ENCODE results near the gene ZNF331.
"Not testable (repeated sequence)": the region's sequence is repeated elsewhere in the genome, so short reads cannot be mapped to it uniquely, and the experiment has no call there.

ZNF331 gene

DNA sequence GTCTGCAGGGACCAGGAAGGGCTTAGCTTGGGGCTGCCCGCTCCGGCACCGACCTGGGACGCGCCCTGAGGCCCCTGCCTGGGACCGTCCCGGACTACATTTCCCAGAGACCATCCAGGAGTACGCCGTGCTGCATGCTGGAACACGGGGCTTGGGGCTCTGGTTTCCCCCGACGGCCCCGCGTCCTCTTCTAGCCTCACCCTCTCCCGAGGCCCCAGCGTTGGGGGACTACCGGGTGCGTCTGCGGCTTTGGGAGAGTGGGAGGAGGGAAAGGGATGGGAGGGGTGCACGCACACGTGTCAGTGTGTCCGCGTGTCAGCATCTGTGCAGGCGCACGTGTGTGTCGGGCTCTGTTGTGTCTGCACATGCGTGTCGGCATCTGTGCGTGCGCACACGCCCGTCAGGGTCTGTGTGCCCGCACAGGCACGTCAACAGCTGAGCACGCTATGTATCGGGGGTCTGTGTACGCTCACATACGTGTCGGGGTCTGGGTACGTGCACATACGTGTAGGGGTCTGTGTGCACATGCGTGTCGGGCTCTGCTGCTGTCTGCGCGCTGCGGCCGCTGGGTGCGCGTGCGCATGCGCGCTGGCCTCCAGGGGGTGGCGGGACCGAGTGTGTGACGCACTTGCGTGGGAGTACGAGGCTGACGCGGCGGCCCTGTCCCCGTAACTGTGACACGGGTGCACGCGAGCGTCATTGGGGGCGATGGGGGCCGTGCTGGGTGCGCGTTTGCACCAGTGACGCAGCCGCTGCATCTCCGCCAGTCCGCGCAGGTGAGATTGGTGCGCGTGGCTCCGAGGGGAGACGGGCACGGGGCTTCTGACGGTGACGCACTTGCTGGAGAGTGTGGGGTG is at the start of gene ZNF331:
Gene ZNF331, plus strand, starts transcription at position 625 of the 857 bp plus-strand sequence. CDS start 31,232 bp downstream, outside the sequence.
- DNase-seq = peak; percentile 26

DNA sequence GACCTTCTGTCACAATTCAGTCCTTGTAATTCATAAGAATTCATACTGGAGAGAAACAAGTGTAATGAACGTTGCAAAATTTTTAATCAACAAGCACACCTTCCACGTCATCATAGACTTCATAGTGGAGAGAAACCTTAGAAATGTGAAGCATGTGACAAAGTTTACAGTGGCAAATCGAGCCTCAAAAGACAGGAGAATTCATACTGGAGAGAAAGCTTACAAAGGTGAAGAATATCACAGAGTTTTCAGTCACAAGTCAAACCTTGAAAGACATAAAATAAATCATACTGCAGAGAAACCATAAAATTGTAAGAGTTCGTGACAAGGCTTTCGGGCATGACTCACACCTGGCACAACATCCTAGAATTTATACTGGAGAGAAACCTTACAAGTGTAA is 45.8 kb upstream of the ZNF331 start:
- no peak for DNase-seq

DNA sequence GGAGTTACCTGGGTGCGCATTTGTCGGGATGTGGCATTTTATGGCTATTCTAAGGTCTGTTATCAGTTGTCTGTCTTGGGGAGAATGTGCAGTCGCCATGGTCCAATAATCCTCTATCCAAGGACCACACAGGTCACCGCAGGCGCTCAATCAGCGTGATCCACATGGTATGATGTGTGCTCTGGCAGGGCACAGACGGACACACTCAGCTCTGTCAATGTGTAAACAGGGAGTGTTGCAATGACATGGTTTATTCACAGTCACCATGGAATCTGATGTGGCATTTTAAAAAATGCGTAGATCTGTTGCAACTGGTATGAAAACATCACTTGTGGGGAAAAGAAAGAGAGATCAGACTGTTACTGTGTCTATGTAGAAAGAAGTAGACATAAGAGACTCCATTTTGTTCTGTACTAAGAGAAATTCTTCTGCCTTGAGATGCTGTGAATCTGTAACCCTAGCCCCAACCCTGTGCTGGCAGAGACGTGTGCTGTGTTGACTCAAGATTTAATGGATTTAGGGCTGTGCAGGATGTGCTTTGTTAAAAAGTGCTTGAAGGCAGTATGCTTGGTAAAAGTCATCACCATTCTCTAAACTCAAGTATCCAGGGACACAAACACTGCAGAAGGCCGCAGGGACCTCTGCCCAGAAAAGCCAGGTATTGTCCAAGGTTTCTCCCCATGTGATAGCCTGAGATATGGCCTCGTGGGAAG is 40.5 kb upstream of the ZNF331 start:
- not testable (repeated sequence) for DNase-seq

DNA sequence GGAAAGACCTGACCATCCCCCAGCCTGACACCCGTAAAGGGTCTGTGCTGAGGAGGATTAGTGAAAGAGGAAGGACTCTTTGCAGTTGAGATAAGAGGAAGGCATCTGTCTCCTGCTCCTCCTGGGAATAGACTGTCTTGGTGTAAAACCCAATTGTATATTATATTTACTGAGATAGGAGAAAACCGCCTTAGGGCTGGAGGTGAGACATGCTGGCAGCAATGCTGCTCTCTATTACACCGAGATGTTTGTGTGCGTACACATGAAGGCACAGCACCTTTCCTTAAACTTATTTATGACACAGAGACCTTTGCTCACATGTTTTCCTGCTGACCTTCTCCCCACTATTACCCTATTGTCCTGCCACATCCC is 39.9 kb upstream of the ZNF331 start:
- not testable (repeated sequence) for DNase-seq

DNA sequence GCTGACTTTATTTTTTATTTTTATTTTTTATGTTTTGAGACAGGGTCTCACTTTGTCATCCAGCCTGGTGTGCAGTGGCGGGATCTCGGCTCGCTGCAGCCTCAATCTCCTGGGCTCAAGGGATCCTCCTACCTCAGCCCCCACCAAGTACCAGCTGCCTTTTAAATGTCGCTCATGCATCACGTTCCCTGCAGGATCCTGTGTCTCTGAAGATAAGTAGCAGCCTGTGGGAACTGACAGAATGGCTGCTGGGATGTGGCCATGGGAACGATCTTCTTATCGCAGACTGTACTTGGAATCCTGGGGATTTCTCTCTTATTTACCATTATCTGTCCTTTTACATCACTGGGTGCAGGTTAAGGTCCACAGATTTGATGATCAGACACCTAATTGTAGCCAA is 34.8 kb upstream of the ZNF331 start:
- DNase-seq = not testable (repeated sequence)

DNA sequence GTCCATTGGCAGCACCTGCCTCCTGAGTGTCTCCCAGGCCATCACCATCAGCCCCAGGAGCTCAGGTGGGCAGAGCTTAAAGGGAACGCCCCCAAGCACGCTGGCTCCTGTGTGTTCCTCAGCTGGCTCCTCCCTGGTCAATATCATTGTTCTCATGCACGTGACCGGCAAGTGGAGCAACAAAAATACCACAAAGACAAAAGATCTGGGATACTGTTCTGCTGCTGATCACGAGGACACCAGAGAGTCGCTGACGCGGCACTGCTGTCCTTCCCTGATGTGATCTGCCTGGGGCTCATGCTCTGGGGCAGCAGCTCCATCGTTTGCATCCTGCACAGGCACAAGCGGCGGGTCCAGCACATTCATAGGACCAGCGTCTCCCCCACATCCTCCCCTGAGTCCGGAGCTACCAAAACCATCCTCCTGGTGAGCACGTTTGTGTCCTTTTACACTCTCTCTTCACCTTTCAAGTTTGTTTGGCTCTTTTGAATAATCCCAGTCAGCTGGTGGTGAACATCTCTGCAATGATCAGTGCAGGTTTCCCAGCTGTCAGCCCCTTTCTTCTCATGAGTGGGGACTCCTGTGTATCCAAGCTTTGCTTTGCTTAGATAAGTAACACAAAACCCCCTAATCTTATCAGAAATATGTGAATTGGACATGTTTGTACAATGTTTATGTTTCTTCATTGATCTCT is 34.1 kb upstream of the ZNF331 start:
- peak; percentile 22 for DNase-seq

DNA sequence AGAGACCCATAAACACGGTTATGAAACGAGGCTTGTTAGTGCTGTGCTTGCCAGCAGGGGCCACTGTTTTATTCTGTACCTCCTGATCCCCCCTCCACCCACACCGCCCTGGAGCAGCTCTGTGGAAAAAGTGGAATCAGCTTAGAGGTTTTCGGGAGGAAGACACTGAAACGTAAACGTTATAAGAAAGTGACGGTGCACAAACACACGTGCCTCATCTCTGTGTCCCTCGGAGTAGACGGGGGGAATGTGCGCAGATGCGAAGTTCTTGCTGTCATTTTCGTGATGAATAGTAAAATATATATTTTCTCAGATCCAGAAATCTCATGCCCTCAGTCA is 33.6 kb upstream of the ZNF331 start:
- DNase-seq = peak; percentile 20

DNA sequence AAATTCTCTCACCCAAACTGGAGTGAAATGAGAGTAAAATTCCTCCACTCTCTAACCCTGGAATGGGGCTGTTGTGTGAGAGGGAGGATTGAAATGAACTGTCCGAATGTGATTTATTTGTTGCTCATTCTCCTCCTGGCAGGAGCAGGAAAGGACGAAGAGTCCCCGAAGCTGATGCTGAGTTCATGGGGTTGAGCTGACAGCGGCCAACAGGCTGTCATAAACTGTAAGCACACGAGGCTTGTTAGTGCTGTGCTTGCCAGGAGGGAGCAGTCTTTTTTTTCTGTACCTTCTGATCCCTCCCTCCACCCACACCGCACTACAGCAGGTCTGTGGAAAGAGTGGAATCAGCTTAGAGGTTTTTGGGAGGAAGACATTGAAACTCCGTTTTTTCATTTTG is 33.1 kb upstream of the ZNF331 start:
- DNase-seq = no peak

DNA sequence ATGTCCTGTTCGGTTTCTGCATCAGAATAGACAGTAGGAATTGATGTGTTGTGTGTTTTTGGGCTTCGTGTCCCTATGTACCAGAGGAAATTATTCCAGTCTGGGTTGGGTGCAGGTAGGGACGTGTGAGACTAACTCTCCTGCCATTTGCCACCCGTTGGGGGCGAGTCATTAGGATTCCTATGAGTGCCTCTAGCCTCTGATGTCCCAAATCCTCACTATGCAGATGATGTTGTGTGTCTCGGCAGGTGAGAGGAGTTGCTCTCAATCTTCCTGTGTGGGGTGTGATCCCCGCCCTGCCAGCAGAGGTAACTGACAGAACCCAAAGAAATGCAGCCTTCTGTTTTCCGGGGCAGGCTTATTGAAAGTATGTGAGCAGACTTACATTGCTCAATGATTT is 31.2 kb upstream of the ZNF331 start:
- no peak for DNase-seq

DNA sequence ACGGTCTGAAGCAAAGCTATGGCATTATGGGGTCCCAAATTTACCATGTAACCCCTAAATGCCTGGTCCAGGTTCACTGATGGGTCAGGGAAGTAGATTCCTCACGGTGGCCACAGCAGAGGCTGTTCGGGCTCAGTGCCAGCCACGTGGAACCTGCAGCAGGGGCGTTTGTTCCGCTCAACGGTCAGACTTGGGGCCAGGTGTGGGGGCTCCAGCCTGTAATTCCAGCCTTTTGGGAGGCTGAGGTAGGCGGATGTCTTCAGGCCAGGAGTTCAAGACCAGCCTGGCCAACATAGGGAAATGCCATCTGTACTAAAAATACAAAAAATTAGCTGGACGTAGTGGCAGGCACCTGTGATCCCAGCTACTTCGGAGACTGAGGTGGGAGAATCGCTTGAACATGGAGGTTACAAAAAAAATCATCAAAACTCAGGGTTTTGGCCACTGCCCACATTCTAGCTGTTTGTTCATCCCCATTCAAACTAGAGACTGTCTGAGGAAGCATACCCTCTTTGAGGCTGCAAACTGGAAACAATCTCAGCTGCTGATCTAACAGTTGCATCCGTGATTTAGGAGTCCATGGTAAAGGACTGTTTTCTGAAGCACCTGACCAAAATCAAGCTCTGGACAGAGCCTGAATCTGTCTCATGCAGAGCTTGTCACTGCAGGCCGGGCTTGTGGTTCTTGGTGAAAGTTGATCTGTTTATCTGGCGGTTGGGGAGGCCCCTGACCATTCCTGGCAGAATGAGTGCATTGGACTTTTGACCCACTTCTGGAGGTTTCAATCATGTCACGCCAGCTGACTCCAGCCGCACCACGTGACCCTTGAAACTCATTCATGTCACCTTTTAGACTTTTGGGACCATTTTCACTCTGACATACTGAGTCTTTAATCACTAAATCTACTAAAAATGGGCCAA is 30.2 kb upstream of the ZNF331 start:
- DNase-seq = no peak

DNA sequence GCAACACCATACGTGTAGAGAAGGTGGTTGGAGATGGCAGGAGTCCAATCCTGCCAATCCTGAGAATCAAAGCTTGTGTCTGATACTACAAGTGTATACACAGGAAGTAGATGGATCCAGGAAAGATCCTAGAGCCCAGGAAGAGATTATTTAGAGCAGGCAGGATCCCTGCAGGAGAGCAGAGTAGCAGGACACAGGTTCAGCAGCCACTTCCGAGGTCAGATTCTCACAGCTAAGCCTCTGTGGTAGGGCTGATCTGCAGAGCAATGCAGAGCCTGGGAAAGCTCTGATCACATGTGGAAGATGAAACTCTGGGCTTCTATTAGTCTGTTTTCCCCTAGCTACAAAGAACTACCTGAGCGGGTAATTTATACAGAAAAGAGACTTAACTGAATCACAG is 28.5 kb upstream of the ZNF331 start:
- DNase-seq = no peak

DNA sequence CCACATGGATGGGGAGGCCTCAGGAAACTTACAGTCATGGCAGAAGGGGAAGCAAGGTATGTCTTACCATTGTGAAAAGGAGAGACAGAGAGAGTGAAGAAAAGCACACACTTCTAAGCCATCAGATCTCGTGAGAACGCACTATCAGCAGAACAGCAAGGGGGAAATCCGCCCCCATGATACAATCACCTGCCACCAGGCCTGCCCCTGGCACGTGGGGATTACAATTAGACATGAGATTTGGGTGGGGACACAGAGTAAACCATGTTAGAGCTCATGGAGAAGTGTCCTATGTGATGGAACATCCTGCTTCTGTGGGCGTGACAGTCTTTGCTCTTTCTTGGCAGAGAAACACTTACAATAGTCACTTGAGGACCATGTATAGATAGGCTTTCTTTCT is 28.1 kb upstream of the ZNF331 start:
- no peak for DNase-seq

DNA sequence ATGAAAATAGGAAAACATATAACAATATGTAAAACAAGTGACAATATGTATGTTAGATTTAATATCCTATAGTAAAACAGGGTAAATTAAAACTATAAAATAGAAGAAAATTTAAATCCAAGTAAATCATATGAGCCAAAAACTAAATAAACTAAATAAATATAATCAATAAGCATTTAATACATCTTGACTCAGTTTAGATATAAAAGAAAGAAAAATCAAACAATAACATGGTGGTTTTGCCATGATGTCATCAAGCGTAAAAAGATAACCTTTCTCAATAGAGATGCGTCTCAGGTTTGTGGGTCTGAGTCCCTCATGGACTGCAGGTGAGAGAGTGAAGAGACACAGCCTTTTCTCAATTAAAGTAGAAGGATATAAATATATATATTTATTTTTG is 26.6 kb upstream of the ZNF331 start:
- no peak for DNase-seq

DNA sequence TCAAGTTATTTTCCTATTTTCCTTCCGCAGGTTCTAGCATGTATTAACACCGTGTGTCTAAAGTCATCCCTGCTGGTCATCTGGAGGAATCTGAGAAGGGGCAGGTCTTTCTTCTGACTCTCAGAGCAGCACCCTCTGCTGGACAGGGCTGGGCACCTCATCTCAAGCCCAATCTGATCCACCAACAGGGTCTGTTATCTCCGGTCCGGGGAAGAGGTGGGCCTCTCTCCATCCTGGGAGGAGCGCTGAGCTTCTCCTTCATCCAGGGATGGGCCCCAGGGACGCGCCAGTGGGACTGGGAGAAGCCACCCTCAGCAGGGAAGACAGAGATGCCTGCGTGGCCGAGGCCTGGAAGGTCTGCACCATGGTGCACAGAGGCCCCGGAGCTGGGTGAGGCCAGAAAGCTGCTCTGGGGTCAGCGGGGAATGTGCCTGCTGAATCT is 26.0 kb upstream of the ZNF331 start:
- DNase-seq = peak; percentile 49

DNA sequence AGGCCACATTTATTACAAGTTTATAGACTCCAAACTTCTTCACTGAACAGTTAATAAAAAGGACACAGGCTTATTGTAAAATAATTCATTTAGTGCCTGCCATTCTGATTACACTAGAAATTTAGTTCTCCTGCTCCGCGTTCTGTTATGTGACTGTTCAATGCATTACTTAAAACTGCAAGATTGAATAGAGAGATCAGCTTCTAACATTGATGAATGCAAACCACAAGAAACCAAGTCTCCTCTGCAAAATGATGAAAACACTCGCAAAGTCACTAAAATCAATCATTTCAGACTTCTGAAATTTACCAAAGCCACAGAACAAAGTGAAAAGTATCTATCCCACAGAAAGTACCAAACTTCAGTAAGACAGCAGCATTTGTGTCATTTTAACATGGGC is 22.9 kb upstream of the ZNF331 start:
- DNase-seq = not testable (repeated sequence)

DNA sequence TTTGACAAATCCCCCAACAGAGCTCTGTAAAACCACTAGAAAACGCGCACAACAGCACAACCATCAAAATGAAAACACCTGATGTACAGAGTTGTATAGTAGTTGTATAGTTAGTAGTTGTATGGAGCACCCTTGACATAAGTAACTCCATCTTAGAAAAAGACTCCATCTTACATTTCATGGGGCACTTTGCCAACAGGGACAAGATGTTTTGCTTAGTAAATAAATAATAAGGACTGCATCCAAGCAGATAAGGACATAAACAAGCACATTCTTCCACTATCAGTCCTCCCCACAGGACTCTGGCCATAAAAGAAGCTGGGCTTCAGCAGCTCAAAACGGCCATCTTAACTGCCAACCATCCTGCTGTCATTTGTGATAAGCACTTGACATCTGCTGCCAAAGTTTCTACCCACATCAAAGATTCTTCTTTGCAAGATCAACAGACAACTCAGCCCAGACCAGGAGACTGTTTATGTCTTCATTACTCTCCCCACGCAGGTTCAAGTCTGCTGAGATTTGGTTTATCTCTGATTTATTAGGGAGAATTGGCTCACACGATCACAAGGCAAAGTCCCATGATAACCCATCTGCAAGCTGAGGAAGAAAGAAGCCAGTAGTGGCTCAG is 20.7 kb upstream of the ZNF331 start:
- no peak for DNase-seq

DNA sequence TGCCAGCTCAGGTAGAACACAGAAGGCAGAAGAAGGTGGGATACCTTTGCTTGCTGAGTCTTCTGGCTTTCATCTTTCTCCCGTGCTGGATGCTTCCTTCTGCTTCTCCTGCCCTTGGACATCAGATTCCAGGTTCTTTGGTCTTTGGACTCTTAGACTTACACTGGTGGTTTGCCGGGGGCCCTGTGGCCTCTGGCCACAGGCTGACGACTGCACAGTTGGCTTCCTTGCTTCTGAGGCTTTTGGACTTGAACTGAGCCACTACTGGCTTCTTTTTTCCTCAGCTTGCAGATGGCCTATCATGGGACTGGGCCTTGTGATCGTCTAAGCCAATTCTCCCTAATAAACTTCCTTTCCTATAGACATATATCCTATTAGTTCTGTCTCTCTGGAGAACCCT is 19.8 kb upstream of the ZNF331 start:
- no peak for DNase-seq

DNA sequence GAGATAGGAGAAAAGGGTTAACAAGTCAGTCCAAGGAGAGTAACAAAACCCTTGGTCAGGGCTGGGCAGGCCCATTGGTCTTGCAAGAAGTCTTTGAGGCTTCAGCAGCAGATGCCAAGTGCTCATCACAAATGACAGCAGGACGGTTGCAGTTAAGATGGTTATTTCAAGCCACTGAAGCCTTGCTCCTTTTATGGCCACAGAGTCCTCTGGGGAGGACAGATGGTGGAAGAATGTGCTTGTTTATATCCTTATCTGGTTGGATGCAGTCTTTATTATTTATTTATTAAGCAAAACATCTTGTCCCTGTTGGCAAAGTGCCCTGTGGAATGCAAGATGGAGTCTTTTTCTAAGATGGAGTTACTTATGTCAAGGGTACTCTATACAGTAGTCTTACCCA is 19.2 kb upstream of the ZNF331 start:
- DNase-seq = no peak

DNA sequence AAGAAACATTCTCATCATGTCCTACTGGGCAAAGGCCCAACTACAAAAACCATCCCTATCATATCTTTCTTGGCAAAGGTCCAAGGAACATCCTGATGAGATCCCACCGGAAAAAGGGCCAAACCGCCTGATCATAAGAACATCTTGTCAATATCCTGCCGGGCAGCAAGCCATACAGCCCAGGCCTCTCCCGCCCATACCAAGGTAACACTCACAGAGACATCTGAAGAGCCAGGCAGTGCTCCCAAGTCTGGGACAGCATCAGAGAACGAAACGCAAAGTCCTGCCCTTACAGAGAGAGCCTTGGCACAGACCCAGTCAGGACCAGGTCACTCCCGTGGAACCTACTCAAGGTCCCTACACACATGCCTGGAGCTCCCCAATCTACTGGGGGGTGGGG is 18.5 kb upstream of the ZNF331 start:
- DNase-seq = no peak

DNA sequence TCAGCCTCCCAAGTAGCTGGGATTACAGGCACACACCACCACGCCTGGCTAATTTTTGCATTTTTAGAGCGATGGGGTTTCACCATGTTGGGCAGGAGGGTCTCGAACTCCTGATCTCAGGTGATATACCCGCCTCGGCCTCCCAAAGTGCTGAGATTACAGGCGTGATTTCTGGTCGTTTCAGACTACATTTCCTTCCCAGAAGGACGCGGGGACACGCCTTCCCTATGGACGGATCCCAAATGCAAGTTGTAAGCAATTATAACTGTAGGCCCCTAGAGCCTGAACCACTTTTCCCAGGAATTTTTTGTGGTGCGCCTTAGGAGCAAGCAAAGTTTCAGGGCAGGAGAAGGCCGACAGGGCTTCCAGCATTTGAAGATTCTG is 17.8 kb upstream of the ZNF331 start:
- no peak for DNase-seq

DNA sequence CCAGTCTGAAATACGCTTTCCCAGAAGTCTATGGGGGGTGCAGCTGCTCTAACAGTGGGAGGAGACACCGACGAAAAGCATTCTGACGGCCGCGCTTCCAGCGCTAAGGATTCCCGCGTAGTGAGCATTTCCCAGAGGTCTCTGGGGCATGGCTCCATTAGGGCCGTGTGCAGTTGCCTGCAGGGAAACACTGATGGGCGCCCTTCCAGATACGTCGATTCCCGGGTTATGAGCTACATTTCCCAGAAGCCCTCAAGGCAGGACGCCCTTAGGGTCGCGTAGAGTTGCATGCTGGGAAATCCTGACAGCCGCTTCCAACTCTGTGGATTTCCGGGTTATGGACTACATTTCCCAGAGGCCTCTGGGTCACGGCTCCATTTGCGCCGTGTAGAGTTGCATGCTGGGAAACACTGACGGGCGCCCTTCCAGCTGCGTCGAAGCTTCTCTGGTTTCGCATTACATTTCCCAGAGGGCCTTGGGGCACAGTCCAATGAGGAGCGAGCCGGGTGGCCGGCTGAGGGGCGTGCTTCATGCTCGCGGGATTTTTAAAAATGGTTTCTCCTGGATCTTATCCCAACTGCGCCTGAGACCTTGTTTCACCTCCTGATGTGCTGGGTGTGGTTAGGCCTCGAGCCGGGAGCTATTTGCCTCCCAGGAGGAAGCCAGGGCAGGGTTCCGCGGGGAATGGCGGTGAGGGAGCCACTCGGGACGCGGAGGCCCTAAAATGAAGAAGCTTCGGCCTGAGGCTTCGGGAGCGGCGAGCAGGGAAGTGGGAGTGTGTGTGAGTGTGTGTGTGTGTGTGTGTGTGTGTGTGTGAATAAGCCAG is 17.2 kb upstream of the ZNF331 start:
- peak; percentile 98 for DNase-seq

Data from COR-L47 (cell line).